Esophagus muscularis mucosa (tissue), 4 donors: ENCODE measurements around the gene PBX3. TPM values are rescaled to one million over a fixed set of nuclear protein-coding genes. Genes with fewer than 3 reads are reported as not detected.

Source experiments
- DNase-seq: peaks from one replicate; pipeline ENCODE4 v3.0.0-alpha.2; 2017; ENCODE audit errors: extremely low spot score
- H3K27ac ChIP-seq, 4 donors: fragments of 200-600 bp; sonication (generic); replicated peaks in 1 of 4; 1 replicate in 3 of 4; 2 replicates in 1 of 4; pipeline ENCODE4 v1.5.1; 2016 to 2019; ENCODE audit warnings: mild to moderate bottlenecking in 1 of 4
- H3K27me3 ChIP-seq, 4 donors: fragments of 200-600 bp; sonication (generic); one replicate each; pipeline versions ENCODE4 v1.5.1 to v1.6.0; 2016 to 2019
- H3K36me3 ChIP-seq, 4 donors: fragments of 200-600 bp; sonication (generic); one replicate each; pipeline ENCODE4 v1.5.1; 2016 to 2019
- H3K4me1 ChIP-seq, 4 donors: fragments of 200-600 bp; sonication (generic); one replicate each; pipeline ENCODE4 v1.5.1; 2016 to 2019
- H3K4me3 ChIP-seq, 4 donors: fragments of 200-600 bp; sonication (generic); 1 replicate in 2 of 4; 2 replicates in 2 of 4; pipeline ENCODE4 v1.5.1; 2016 to 2019; ENCODE audit warnings: mild to moderate bottlenecking in 4 of 4, moderate library complexity in 1 of 4
- H3K9me3 ChIP-seq, 4 donors: fragments of 200-600 bp; sonication (generic); 1 replicate in 3 of 4; 2 replicates in 1 of 4; pipeline ENCODE4 v1.5.1; 2016 to 2019
- EP300 ChIP-seq: sonication (generic); formaldehyde crosslinking; IDR thresholded peaks from one replicate; pipeline ENCODE4 v1.6.1; 2017; ENCODE audit warnings: antibody characterized with exemption
- POLR2A ChIP-seq: fragments of 450-650 bp; IDR thresholded peaks from one replicate; pipeline ENCODE4 v1.6.1; 2017; ENCODE audit warnings: antibody characterized with exemption, moderate library complexity, mild to moderate bottlenecking, low read depth
- POLR2AphosphoS5 ChIP-seq, 2 donors: sonication (generic); formaldehyde crosslinking; IDR thresholded peaks; one replicate each; pipeline ENCODE4 v1.6.1; 2017; ENCODE audit warnings: antibody characterized with exemption in 2 of 2
- WGBS: methylation state at CpG from one replicate; pipeline ENCODE4 v1.1.5; 2018; 5-methylcytosine and 5-hydroxymethylcytosine counted together
- intact Hi-C: fragments of 100-400 bp; cut with DNase I; formaldehyde crosslinking; loops from one replicate; pipeline ENCODE4 v1.15.1; 2023
- total RNA-seq, 4 donors: library from RNA; depleted of rRNA; stranded (reverse); fragments of >200 nt; gene quantifications; one replicate each; pipeline versions ENCODE4 v1.1.0 to v1.2.1, GENCODE V29; 2016
- TF ChIP-seq, protein P1 (sequence below), 3 experiments: fragments of 200-600 bp in 2 of 3; fragments of 450-650 bp in 1 of 3; sonication (generic) in 2 of 3; IDR thresholded peaks; one replicate each; pipeline ENCODE4 v1.5.1; 2017 to 2019; ENCODE audit warnings: antibody characterized with exemption in 3 of 3, mild to moderate bottlenecking in 2 of 3, moderate library complexity in 1 of 3

Gene PBX3
- total RNA-seq, 4 donors from 2014 or later, result 50.1 to 82.4 (median 54.3) TPM

DNA sequence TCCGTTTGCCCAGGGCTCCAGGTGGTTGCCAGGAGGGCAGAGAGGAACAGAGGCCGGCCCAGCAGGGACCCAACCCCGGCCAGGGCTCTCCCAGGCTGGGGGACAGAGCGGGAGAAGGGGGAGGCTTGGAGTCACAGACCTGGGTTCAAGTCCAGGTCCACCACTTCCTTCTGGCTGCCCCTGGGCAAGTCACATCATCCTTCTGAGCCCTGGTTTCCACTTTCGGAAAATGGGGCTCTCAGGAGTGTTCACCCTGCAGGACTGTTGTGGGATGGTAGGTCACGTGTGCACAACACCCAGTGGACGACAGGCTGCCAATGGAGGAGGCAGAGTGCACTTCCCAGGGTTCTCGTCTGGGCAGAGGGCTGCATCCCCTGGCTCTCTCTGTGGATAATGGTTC is 245.4 kb downstream of the PBX3 start:
- intact Hi-C loops, result no loop called here
- H3K4me3 ChIP-seq, result no peak overlapping the region
- no peak for DNase-seq
- WGBS, result 82% methylated on average over 4 of the region's 8 CpGs
- peaks cover 0 to 18% (median 0%) of the 10 kb centered on the region in 4 donors for H3K27me3 ChIP-seq
- no peak overlapping the region for H3K27ac ChIP-seq
- no peaks in the 10 kb centered on the region for H3K9me3 ChIP-seq
- H3K36me3 ChIP-seq, result no peaks in the 10 kb centered on the region
- no peak for TF ChIP-seq EP300
- TF ChIP-seq POLR2AphosphoS5 (IDR thresholded peaks at IDR 0.05), result no peak
- TF ChIP-seq POLR2A, result no peak
- no peaks in the 10 kb centered on the region for H3K4me1 ChIP-seq

DNA sequence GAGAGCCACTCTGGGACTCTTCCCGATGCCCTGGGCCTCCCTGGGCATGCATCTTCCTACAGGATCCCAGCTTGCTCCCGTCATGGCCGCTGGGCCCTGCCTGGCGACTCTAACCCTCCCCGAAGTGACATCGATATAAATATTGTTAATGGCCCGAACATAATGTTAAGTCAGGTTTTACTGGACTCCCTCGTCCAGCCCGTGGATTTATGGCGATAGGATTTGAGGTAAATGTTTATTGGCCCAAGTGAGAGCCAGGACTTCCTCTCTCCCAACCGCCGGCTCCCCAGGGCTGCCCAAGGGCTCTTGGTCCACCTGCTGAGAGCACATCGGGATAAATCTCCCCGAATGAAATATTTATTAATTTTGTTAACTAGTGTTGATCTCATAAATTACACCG is 246.3 kb downstream of the PBX3 start:
- TF ChIP-seq, protein P1, sequence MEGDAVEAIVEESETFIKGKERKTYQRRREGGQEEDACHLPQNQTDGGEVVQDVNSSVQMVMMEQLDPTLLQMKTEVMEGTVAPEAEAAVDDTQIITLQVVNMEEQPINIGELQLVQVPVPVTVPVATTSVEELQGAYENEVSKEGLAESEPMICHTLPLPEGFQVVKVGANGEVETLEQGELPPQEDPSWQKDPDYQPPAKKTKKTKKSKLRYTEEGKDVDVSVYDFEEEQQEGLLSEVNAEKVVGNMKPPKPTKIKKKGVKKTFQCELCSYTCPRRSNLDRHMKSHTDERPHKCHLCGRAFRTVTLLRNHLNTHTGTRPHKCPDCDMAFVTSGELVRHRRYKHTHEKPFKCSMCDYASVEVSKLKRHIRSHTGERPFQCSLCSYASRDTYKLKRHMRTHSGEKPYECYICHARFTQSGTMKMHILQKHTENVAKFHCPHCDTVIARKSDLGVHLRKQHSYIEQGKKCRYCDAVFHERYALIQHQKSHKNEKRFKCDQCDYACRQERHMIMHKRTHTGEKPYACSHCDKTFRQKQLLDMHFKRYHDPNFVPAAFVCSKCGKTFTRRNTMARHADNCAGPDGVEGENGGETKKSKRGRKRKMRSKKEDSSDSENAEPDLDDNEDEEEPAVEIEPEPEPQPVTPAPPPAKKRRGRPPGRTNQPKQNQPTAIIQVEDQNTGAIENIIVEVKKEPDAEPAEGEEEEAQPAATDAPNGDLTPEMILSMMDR (IDR thresholded peaks at IDR 0.05), result no peak
- no peak for TF ChIP-seq EP300
- TF ChIP-seq POLR2A, result no peak
- no peak for TF ChIP-seq POLR2AphosphoS5 (IDR thresholded peaks at IDR 0.05)
- WGBS, result 79% methylated on average over 9 of the region's 15 CpGs
- no peak overlapping the region for H3K4me3 ChIP-seq
- no peak for DNase-seq
- no peaks in the 10 kb centered on the region for H3K36me3 ChIP-seq
- intact Hi-C loops, result no loop called here
- H3K27me3 ChIP-seq, result peaks cover 0 to 18% (median 0%) of the 10 kb centered on the region in 4 donors
- H3K27ac ChIP-seq, result no peak overlapping the region
- no peaks in the 10 kb centered on the region for H3K4me1 ChIP-seq
- H3K9me3 ChIP-seq, result no peaks in the 10 kb centered on the region

DNA sequence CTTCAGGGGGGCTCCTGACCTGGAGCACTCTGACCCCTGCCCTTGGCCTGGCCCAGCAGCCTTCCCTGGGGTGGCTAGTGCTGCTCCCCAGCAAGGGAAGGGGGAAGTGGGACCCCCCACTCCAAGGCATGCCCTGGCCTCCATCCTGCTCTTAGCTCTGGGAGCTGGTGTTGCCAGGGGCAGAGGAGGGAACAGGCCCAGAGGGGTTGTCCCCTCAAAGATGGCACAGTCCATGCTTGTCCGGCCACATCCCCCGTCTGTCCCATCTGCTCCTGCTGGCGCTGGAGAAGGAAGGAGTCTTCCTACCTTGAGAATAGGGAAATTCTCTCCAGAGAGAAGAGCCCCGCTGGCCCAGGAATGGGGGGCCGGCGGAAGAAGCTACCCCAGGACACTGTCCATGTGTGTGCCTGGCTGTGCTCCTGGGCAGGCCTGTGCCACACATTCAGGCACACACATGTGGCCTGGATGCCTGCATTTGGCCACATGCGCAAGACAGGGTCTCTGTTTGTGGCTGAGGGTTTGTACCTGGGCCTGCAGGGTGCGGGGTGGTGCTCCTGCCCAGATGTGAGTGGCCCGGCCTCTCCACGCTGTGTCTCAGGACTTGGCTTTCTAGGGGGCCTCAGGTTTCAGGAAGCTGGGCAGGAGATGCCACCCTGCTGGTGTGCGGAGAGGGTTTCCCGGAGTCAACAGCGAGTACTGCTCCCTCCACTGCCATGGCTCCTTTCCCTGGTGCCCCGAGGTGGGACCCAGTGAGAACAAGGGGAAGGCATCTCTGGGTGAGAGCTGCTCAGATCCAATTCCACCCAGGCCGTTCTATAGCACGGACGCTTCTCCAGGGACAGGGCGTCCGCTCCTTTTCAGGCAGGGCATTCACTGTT is 247.1 kb downstream of the PBX3 start:
- Histone ChIP-seq H3K4me1 (no peaks in the 10 kb centered on the region), H3K9me3 (no peaks in the 10 kb centered on the region), H3K27ac (no peak overlapping the region), H3K27me3 (peaks cover 0 to 18% (median 0%) of the 10 kb centered on the region in 4 donors), H3K36me3 (no peaks in the 10 kb centered on the region), H3K4me3 (no peak overlapping the region)
- intact Hi-C loops, result no loop called here
- TF ChIP-seq, protein P1 (IDR thresholded peaks at IDR 0.05), result no peak
- TF ChIP-seq EP300 (no peak), POLR2AphosphoS5 (IDR thresholded peaks at IDR 0.05) (no peak), POLR2A (no peak)
- WGBS, result 89% methylated on average over 9 of the region's 19 CpGs
- no peak for DNase-seq

DNA sequence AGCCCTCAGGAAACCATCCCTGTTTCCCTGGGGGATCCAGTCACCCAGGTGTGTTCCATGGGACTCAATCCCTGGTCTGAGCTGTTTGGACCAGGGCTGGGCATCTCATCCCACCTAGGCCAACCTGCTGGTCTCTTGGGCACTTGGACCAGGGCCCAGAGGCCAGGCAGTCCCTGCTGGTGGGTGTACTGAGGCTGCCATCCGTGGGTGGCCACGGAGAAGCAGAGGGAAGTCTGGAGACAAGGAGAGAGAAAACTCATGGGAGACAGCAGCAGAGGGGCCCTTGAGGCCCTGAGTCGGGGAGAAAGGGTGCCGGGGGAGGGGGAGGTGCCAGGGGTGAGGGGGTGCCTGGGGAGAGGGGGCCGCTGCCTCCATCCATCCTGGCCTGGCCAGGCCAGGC is 247.8 kb downstream of the PBX3 start:
- H3K4me3 ChIP-seq, result no peak overlapping the region
- H3K27me3 ChIP-seq, result peaks cover 0 to 18% (median 0%) of the 10 kb centered on the region in 4 donors
- DNase-seq, result no peak
- H3K36me3 ChIP-seq, result no peaks in the 10 kb centered on the region
- intact Hi-C loops, result no loop called here
- H3K27ac ChIP-seq, result no peak overlapping the region
- 88% methylated on average over 5 of the region's 5 CpGs for WGBS
- no peaks in the 10 kb centered on the region for H3K4me1 ChIP-seq
- no peaks in the 10 kb centered on the region for H3K9me3 ChIP-seq
- TF ChIP-seq POLR2AphosphoS5 (IDR thresholded peaks at IDR 0.05) (no peak), POLR2A (no peak), EP300 (no peak)
- TF ChIP-seq, protein P1 (IDR thresholded peaks at IDR 0.05), result no peak

DNA sequence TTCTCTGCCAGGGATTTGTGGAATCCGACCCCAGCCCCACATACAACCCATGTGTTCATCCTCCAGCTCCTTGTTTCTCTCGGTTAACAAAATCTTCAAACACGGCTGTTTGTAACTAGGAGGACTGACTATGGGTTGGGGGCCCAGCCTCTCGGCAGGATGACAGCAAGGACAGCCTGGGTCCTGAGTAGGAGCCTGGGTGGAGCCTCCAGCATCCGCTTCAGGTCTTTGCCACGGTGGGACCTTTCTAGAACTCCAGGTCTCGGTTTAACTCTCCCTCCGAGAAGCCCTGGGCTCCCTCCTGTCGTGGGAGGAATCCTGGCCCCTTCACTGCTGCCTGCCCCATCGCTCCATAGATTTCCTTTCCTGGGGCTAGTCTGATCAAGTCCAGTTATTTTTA is 248.5 kb downstream of the PBX3 start:
- 78% methylated on average over 8 of the region's 10 CpGs for WGBS
- Histone ChIP-seq H3K36me3 (no peaks in the 10 kb centered on the region), H3K27me3 (peaks cover 0 to 18% (median 0%) of the 10 kb centered on the region in 4 donors), H3K4me1 (no peaks in the 10 kb centered on the region), H3K4me3 (no peak overlapping the region), H3K9me3 (no peaks in the 10 kb centered on the region), H3K27ac (no peak overlapping the region)
- no peak for DNase-seq
- intact Hi-C loops, result no loop called here
- TF ChIP-seq POLR2AphosphoS5 (IDR thresholded peaks at IDR 0.05) (no peak), EP300 (no peak), POLR2A (no peak)
- TF ChIP-seq, protein P1 (IDR thresholded peaks at IDR 0.05), result no peak
